Neuronal stem cell (in vitro differentiated cells): Measurements from ENCODE around the gene CYP8B1.

Experiments used
- DNase-seq: peaks from one replicate; pipeline ENCODE4 v3.0.0-alpha.2; 2013; ENCODE audit warnings: low spot score
- H2AFZ ChIP-seq: one replicate; pipeline ENCODE4 v1.6.1; 2013; ENCODE audit warnings: mild to moderate bottlenecking, low read length, inconsistent platforms
- H2AK5ac ChIP-seq: 2 replicates; pipeline ENCODE4 v1.6.1; 2013; ENCODE audit warnings: low read depth, mild to moderate bottlenecking, inconsistent platforms, low read length, moderate library complexity, mixed read lengths
- H2BK120ac ChIP-seq: 2 replicates; pipeline ENCODE4 v1.6.1; 2013; ENCODE audit warnings: low read depth, mild to moderate bottlenecking, inconsistent platforms, low read length, moderate library complexity, mixed read lengths
- H2BK12ac ChIP-seq: one replicate; pipeline ENCODE4 v1.6.1; 2013; ENCODE audit warnings: low read length, inconsistent platforms
- H2BK15ac ChIP-seq: 2 replicates; pipeline ENCODE4 v1.6.1; 2013; ENCODE audit warnings: mild to moderate bottlenecking, low read length, inconsistent platforms, mixed read lengths
- H2BK5ac ChIP-seq: one replicate; pipeline ENCODE4 v1.6.1; 2013; ENCODE audit warnings: inconsistent platforms, mild to moderate bottlenecking, low read length, moderate library complexity
- H3K14ac ChIP-seq: one replicate; pipeline ENCODE4 v1.6.1; 2013; ENCODE audit warnings: low read length, inconsistent platforms
- H3K18ac ChIP-seq: 2 replicates; pipeline ENCODE4 v1.6.1; 2013; ENCODE audit warnings: low read length, inconsistent platforms
- H3K23ac ChIP-seq: 2 replicates; pipeline ENCODE4 v1.6.1; 2013; ENCODE audit warnings: low read depth, mild to moderate bottlenecking, mixed read lengths, low read length, inconsistent platforms; ENCODE audit not compliant: poor library complexity
- H3K27ac ChIP-seq: replicated peaks from 3 replicates; pipeline ENCODE4 v1.5.1; 2013; ENCODE audit warnings: low read length, inconsistent platforms
- H3K27me3 ChIP-seq, 3 experiments: 2 replicates each; pipeline ENCODE4 v1.6.1; 2013; ENCODE audit warnings: low read length in 3 of 3, mild to moderate bottlenecking in 2 of 3, inconsistent platforms in 1 of 3, low read depth in 1 of 3, mixed read lengths in 1 of 3, moderate library complexity in 1 of 3; ENCODE audit not compliant: control insufficient read depth in 3 of 3, insufficient read depth in 3 of 3
- H3K36me3 ChIP-seq, 2 donors: replicated peaks in 1 of 2; 2 replicates each; pipeline ENCODE4 v1.6.1; 2013; ENCODE audit warnings: low read length in 2 of 2; ENCODE audit not compliant: control insufficient read depth in 2 of 2, insufficient read depth in 2 of 2
- H3K4ac ChIP-seq: 2 replicates; pipeline ENCODE4 v1.6.1; 2013; ENCODE audit warnings: inconsistent platforms, mild to moderate bottlenecking, low read length, moderate library complexity
- H3K4me1 ChIP-seq, 2 donors: 1 replicate in 1 of 2; 2 replicates in 1 of 2; pipeline ENCODE4 v1.6.1; 2013; ENCODE audit warnings: low read length in 2 of 2, low read depth in 1 of 2; ENCODE audit not compliant: control insufficient read depth in 2 of 2, insufficient read depth in 1 of 2
- H3K4me2 ChIP-seq: one replicate; pipeline ENCODE4 v1.6.1; 2013; ENCODE audit warnings: mild to moderate bottlenecking, low read length, inconsistent platforms; ENCODE audit not compliant: insufficient read depth, poor library complexity, severe bottlenecking
- H3K4me3 ChIP-seq, 2 donors: 2 replicates each; pipeline ENCODE4 v1.5.1; 2013; ENCODE audit warnings: low read length in 2 of 2, mild to moderate bottlenecking in 2 of 2, inconsistent platforms in 1 of 2, moderate library complexity in 1 of 2
- H3K79me1 ChIP-seq: one replicate; pipeline ENCODE4 v1.6.1; 2013; ENCODE audit warnings: low read depth, mild to moderate bottlenecking, inconsistent platforms, low read length, moderate library complexity
- H3K9ac ChIP-seq: one replicate; pipeline ENCODE4 v1.6.1; 2013; ENCODE audit warnings: mild to moderate bottlenecking, low read depth, low read length, inconsistent platforms; ENCODE audit not compliant: poor library complexity
- H3K9me3 ChIP-seq, 2 donors: replicated peaks in 1 of 2; 2 replicates each; pipeline versions ENCODE3 to v1.6.1; 2013; ENCODE audit warnings: low read length in 2 of 2, mild to moderate bottlenecking in 2 of 2, inconsistent platforms in 1 of 2, low read depth in 1 of 2, mixed read lengths in 1 of 2, moderate library complexity in 1 of 2; ENCODE audit not compliant: control insufficient read depth in 2 of 2, insufficient read depth in 1 of 2
- H4K8ac ChIP-seq: one replicate; pipeline ENCODE4 v1.6.1; 2013; ENCODE audit warnings: low read depth, mild to moderate bottlenecking, inconsistent platforms, low read length, moderate library complexity
- H4K91ac ChIP-seq: one replicate; pipeline ENCODE4 v1.6.1; 2013; ENCODE audit warnings: low read length, low read depth, mild to moderate bottlenecking, inconsistent platforms; ENCODE audit not compliant: poor library complexity
- WGBS, 2 donors: extraction: QIAGEN DNeasy Blood & Tissue Kit; methylation state at CpG; one replicate each; pipeline ENCODE4 v1.1.7; 2013; ENCODE audit warnings: missing lambda C conversion rate in 2 of 2, mixed read lengths in 1 of 2; ENCODE audit not compliant: insufficient read length in 2 of 2, insufficient replicate concordance in 1 of 2; ENCODE audit errors: extremely low coverage in 2 of 2; 5-methylcytosine and 5-hydroxymethylcytosine counted together

CYP8B1 gene

DNA sequence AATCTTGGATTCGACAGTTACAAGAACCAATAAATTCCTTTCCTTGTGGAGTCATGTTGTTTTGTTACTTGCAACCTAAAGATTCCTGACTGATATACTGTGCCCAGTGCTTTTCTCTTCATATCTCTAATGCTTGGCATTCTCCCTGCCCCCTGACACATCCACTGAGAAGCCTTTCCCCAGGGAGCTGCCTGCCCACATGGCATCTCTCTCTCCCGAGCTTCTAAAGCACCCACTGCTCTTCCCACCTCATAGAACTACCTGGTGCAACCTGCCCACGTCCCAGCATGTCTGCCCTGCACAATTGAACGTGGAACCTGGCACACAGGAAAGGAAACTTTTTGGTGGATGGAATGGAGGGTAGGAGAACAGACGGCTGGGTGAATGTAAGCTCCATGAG is 6.8 kb downstream of the CYP8B1 start:
- Histone ChIP-seq H4K8ac (no peak overlapping the region), H4K91ac (no peak overlapping the region), H3K18ac (peak overlapping the region; percentile 33), H3K9me3 (no peaks in the 10 kb centered on the region), H2AFZ (no peak overlapping the region), H3K4me3 (no peak overlapping the region), H3K23ac (no peak overlapping the region), H3K27me3 (peaks cover 0 to 15% (median 0%) of the 10 kb centered on the region in 3 experiments), H3K36me3 (no peaks in the 10 kb centered on the region), H2BK5ac (no peak overlapping the region), H2BK15ac (no peak overlapping the region), H3K4me2 (no peak overlapping the region), H3K14ac (no peak overlapping the region), H3K27ac (no peak overlapping the region), H2BK120ac (no peak overlapping the region), H3K79me1 (no peaks in the 10 kb centered on the region), H3K4me1 (no peaks in the 10 kb centered on the region), H3K9ac (no peak overlapping the region), H2BK12ac (no peak overlapping the region), H2AK5ac (no peak overlapping the region), H3K4ac (no peak overlapping the region)
- no peak for DNase-seq
- WGBS, 2 donors, result no CpG with 5 or more reads among the region's 5 CpGs

DNA sequence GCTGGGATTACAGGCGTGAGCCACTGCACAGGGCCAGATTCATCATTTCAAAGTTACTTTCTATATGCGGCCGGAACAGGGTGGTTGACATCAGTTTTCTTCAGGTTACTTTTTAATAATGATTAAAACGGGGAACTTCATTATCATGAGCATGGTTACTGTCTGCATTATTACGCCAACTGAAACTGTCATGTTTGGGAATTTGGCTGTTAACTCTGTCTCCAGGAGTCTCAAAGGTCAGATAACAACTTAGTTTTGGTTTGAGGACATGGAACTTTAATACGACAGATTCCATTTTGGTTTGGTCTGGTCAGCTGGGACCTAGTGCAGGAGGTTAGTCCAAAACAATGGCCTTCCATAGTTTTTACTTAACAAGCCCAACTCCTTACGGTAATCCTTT is 8.5 kb downstream of the CYP8B1 start:
- no peak overlapping the region for H3K27ac ChIP-seq
- H3K4me3 ChIP-seq, result no peak overlapping the region
- no peak overlapping the region for H3K4ac ChIP-seq
- H2BK120ac ChIP-seq, result no peak overlapping the region
- no peak overlapping the region for H2BK5ac ChIP-seq
- no peak overlapping the region for H4K91ac ChIP-seq
- no peaks in the 10 kb centered on the region for H3K9me3 ChIP-seq
- no peak overlapping the region for H2BK15ac ChIP-seq
- no peak overlapping the region for H3K23ac ChIP-seq
- no peak overlapping the region for H2AFZ ChIP-seq
- H3K4me1 ChIP-seq, result no peaks in the 10 kb centered on the region
- no peak overlapping the region for H3K9ac ChIP-seq
- H3K14ac ChIP-seq, result no peak overlapping the region
- no peak overlapping the region for H3K4me2 ChIP-seq
- H2AK5ac ChIP-seq, result no peak overlapping the region
- no peak overlapping the region for H4K8ac ChIP-seq
- no peaks in the 10 kb centered on the region for H3K36me3 ChIP-seq
- no peak for DNase-seq
- H3K27me3 ChIP-seq, result peaks cover 0 to 11% (median 0%) of the 10 kb centered on the region in 3 experiments
- H2BK12ac ChIP-seq, result no peak overlapping the region
- H3K79me1 ChIP-seq, result no peaks in the 10 kb centered on the region
- no peak overlapping the region for H3K18ac ChIP-seq
- no CpG with 5 or more reads among the region's 7 CpGs for WGBS, 2 donors

DNA sequence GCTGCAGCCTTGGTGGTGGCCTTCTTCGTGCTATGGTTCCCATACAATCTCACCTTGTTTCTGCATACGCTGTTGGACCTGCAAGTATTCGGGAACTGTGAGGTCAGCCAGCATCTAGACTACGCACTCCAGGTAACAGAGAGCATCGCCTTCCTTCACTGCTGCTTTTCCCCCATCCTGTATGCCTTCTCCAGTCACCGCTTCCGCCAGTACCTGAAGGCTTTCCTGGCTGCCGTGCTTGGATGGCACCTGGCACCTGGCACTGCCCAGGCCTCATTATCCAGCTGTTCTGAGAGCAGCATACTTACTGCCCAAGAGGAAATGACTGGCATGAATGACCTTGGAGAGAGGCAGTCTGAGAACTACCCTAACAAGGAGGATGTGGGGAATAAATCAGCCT is 10.4 kb downstream of the CYP8B1 start:
- Histone ChIP-seq H3K23ac (no peak overlapping the region), H3K4me2 (no peak overlapping the region), H2BK12ac (no peak overlapping the region), H3K9ac (no peak overlapping the region), H3K79me1 (no peaks in the 10 kb centered on the region), H2BK120ac (no peak overlapping the region), H2AFZ (no peak overlapping the region), H3K18ac (no peak overlapping the region), H3K4me1 (no peaks in the 10 kb centered on the region), H3K4ac (no peak overlapping the region), H3K27ac (no peak overlapping the region), H4K8ac (no peak overlapping the region), H3K27me3 (peaks cover 0 to 5% (median 0%) of the 10 kb centered on the region in 3 experiments), H3K36me3 (no peaks in the 10 kb centered on the region), H3K14ac (no peak overlapping the region), H2BK5ac (no peak overlapping the region), H3K9me3 (no peaks in the 10 kb centered on the region), H3K4me3 (no peak overlapping the region), H2BK15ac (no peak overlapping the region), H2AK5ac (no peak overlapping the region), H4K91ac (no peak overlapping the region)
- WGBS, 2 donors, result no CpG with 5 or more reads among the region's 8 CpGs
- DNase-seq, result no peak

DNA sequence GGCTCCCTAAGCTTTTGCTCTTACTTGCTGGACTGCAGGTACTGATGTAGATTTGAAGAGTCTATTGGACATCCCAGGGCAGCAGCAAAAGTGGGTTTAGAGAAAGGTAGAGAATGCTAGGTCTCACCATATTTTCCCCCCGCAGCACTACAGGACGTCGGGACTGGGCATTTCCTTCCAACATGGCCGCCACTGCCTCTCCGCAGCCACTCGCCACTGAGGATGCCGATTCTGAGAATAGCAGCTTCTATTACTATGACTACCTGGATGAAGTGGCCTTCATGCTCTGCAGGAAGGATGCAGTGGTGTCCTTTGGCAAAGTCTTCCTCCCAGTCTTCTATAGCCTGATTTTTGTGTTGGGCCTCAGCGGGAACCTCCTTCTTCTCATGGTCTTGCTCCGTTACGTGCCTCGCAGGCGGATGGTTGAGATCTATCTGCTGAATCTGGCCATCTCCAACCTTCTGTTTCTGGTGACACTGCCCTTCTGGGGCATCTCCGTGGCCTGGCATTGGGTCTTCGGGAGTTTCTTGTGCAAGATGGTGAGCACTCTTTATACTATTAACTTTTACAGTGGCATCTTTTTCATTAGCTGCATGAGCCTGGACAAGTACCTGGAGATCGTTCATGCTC is 11.2 kb downstream of the CYP8B1 start:
- H4K91ac ChIP-seq, result no peak overlapping the region

More for the DNA sequence above, 11.2 kb downstream of the CYP8B1 start:
- H3K9me3 ChIP-seq, result no peaks in the 10 kb centered on the region
- no peak overlapping the region for H3K9ac ChIP-seq
- H3K18ac ChIP-seq, result no peak overlapping the region
- no peak overlapping the region for H3K4me2 ChIP-seq
- H2BK5ac ChIP-seq, result no peak overlapping the region
- no peak overlapping the region for H2AK5ac ChIP-seq
- H3K4me1 ChIP-seq, result no peaks in the 10 kb centered on the region
- H3K36me3 ChIP-seq, result no peaks in the 10 kb centered on the region
- H3K4ac ChIP-seq, result no peak overlapping the region
- H3K79me1 ChIP-seq, result no peaks in the 10 kb centered on the region
- no CpG with 5 or more reads among the region's 15 CpGs for WGBS, 2 donors
- H2AFZ ChIP-seq, result no peak overlapping the region
- H3K27ac ChIP-seq, result no peak overlapping the region
- DNase-seq, result no peak
- no peak overlapping the region for H2BK12ac ChIP-seq
- H3K14ac ChIP-seq, result no peak overlapping the region
- H3K4me3 ChIP-seq, result no peak overlapping the region
- H3K27me3 ChIP-seq, result peaks cover 0 to 2% (median 0%) of the 10 kb centered on the region in 3 experiments
- H2BK15ac ChIP-seq, result no peak overlapping the region
- no peak overlapping the region for H2BK120ac ChIP-seq
- H4K8ac ChIP-seq, result no peak overlapping the region
- peak overlapping the region; percentile 20 for H3K23ac ChIP-seq
